ENCODE measurements around the gene GATD1. TPM values are rescaled to one million over a fixed set of nuclear protein-coding genes. Genes with fewer than 3 reads are reported as not detected.

GATD1 gene
- total and polyA plus RNA-seq, 9 of the 15 experiments (the other 6 are each of a cell fraction or from before 2014, with no cell fraction given), result 2.8 to 144 (median 36.9) TPM

- ATAC-seq, result no peak; the same call in 2 of the 3 replicates
- Histone ChIP-seq H3K79me2 (ENCODE audit: control insufficient read depth, insufficient read depth, low read length) (no peaks in the 10 kb centered on the region; the same call in 1 of the 3 replicates), H3K36me3 (ENCODE audit: control insufficient read depth, insufficient read depth, low read length) (no peaks in the 10 kb centered on the region), H3K4me1 (replicated peaks in 1 of 2; ENCODE audit: control insufficient read depth in 2 of 2, insufficient read depth in 2 of 2, low read length in 2 of 2) (peaks cover 35 to 66% of the 10 kb centered on the region in 2 experiments), H3K27me3 (ENCODE audit: control insufficient read depth in 2 of 2, insufficient read depth in 2 of 2, low read length in 2 of 2) (no peaks in the 10 kb centered on the region; a peak in 1 of 5 replicates), H3K4me3 (no peak overlapping the region), H3K27ac (ENCODE audit: extremely low read depth, low read depth, low read length) (peak overlapping the region; percentile 51; the same call in 1 of the 3 replicates), H4K20me1 (replicated peaks; ENCODE audit: control insufficient read depth, insufficient read depth, low read length) (no peaks in the 10 kb centered on the region), H3K9me1 (ENCODE audit: control insufficient read depth, insufficient read depth, low read length) (no peaks in the 10 kb centered on the region), H3K9ac (ENCODE audit: insufficient read depth in 1 of 2, low read depth in 2 of 2, low read length in 2 of 2) (peak overlapping the region; percentile 45 to 87), H3K4me2 (ENCODE audit: insufficient read depth, low read length) (peak overlapping the region; percentile 65), H2AFZ (ENCODE audit: low read depth, low read length) (no peak overlapping the region), H3K9me3 (replicated peaks; ENCODE audit: control insufficient read depth, insufficient read depth, low read depth, low read length) (no peaks in the 10 kb centered on the region)
- BruUV-seq (replicated peaks), result no TSS peak
- ChIA-PET POLR2A (interaction anchor here (0.6 to 2.8 kb wide), 7 partner anchors 21 to 159 kb away, joined by 3 to 25 read pairs (median 4); partner anchors contain the start of genes DEAF1 and TMEM80), CTCF (ENCODE audit: low intra/inter-chr PET ratio) (interaction anchor here (1.2 to 2.2 kb wide), 6 partner anchors 20 to 172 kb away, joined by 3 to 22 read pairs (median 8); partner anchors contain the start of genes TALDO1 and TMEM80)
- TF ChIP-seq RBBP5 (IDR thresholded peaks at IDR 0.05; ENCODE audit: borderline replicate concordance, insufficient read depth, low read length, poor library complexity, severe bottlenecking), result no peak
- no peak for TF ChIP-seq ZNF175 (CRISPR knock-in tag; IDR thresholded peaks at IDR 0.05; ENCODE audit: low read depth)
- TF ChIP-seq CEBPB (tag; IDR thresholded peaks at IDR 0.05), result no peak
- no peak for TF ChIP-seq DDX20 (tag; IDR thresholded peaks at IDR 0.05; ENCODE audit: low read depth)
- FAIRE-seq, result no peak
- WGBS (ENCODE audit: insufficient coverage, low coverage, missing lambda C conversion rate), result 85% methylated on average over 12 of the region's 12 CpGs
- intact Hi-C loops (cut with micrococcal nuclease) (loop anchor here (5.0 kb wide), 2 partner anchors 70 to 175 kb away; partner anchors contain the start of gene SLC25A22), in situ Hi-C loops (cut with MboI) (no loop called here)
- DNase-seq (ENCODE audit: extremely low read depth in 1 of 4, low spot score in 3 of 4), result peak in 1 of 4 experiments; percentile 18
Observed at GRCh38 chr11:727281-727701, 50.0 kb downstream of the GATD1 start.

All from K562 (cell line).